ENCODE measurements around the gene ZNF524. TPM values are rescaled to one million over a fixed set of nuclear protein-coding genes. Genes with fewer than 3 reads are reported as not detected.
A peak's percentile ranks its signal among the peaks of the same experiment; 100 is the strongest.

The ZNF524 gene
- total and polyA plus RNA-seq, 9 of the 15 experiments (the other 6 are each of a cell fraction or from before 2014, with no cell fraction given): 0.08 to 15.6 (median 2.9) TPM

DNA sequence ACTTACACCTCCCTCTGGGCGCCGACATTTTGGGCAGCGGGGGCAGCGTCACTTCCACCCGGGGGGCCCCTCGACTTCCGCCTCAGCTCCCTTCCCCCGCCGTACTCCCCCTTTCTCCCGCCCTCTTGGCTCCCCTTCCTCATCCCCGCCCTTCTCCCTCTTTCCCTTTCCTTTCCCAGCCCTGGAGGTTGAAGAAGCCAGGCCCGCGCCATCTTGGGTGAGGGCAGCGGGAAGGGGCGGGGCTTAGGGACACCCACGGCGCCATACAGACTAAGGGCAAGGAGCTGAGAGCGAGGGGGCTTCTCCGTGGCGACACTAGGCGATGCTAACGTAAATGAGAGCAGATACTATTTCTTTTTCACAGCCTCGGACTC, 633 bp upstream of the ZNF524 start, which contains the start of gene FIZ1 (continued):
- TF ChIP-seq ZBTB40 (IDR thresholded peaks at IDR 0.05) (peak; percentile 97), ZBTB40 (CRISPR knock-in tag; IDR thresholded peaks at IDR 0.05) (no peak), EGR1 (conservative IDR thresholded peaks at IDR 0.05) (peak; percentile 84), CBX3 (IDR thresholded peaks at IDR 0.05; ENCODE audit: borderline replicate concordance in 1 of 2, low read length in 2 of 2) (no peak), THRAP3 (IDR thresholded peaks at IDR 0.05; ENCODE audit: borderline replicate concordance) (no peak), ZNF717 (CRISPR knock-in tag; IDR thresholded peaks at IDR 0.05) (no peak), PTBP1 (IDR thresholded peaks at IDR 0.05; ENCODE audit: low read depth, low read length) (no peak), ZFP1 (CRISPR knock-in tag; IDR thresholded peaks at IDR 0.05) (no peak), CREBBP (IDR thresholded peaks at IDR 0.05; ENCODE audit: low read depth, low read length) (no peak), PHTF2 (CRISPR knock-in tag; IDR thresholded peaks at IDR 0.05) (no peak)
- TF ChIP-seq, protein P1, sequence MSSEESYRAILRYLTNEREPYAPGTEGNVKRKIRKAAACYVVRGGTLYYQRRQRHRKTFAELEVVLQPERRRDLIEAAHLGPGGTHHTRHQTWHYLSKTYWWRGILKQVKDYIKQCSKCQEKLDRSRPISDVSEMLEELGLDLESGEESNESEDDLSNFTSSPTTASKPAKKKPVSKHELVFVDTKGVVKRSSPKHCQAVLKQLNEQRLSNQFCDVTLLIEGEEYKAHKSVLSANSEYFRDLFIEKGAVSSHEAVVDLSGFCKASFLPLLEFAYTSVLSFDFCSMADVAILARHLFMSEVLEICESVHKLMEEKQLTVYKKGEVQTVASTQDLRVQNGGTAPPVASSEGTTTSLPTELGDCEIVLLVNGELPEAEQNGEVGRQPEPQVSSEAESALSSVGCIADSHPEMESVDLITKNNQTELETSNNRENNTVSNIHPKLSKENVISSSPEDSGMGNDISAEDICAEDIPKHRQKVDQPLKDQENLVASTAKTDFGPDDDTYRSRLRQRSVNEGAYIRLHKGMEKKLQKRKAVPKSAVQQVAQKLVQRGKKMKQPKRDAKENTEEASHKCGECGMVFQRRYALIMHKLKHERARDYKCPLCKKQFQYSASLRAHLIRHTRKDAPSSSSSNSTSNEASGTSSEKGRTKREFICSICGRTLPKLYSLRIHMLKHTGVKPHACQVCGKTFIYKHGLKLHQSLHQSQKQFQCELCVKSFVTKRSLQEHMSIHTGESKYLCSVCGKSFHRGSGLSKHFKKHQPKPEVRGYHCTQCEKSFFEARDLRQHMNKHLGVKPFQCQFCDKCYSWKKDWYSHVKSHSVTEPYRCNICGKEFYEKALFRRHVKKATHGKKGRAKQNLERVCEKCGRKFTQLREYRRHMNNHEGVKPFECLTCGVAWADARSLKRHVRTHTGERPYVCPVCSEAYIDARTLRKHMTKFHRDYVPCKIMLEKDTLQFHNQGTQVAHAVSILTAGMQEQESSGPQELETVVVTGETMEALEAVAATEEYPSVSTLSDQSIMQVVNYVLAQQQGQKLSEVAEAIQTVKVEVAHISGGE (CRISPR knock-in tag; IDR thresholded peaks at IDR 0.05): peak in 1 of 3 experiments; percentile 89; a peak in 2 of 6 replicates
- TF ChIP-seq, protein P2, sequence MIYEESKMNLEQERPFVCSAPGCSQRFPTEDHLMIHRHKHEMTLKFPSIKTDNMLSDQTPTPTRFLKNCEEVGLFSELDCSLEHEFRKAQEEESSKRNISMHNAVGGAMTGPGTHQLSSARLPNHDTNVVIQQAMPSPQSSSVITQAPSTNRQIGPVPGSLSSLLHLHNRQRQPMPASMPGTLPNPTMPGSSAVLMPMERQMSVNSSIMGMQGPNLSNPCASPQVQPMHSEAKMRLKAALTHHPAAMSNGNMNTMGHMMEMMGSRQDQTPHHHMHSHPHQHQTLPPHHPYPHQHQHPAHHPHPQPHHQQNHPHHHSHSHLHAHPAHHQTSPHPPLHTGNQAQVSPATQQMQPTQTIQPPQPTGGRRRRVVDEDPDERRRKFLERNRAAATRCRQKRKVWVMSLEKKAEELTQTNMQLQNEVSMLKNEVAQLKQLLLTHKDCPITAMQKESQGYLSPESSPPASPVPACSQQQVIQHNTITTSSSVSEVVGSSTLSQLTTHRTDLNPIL (CRISPR knock-in tag; IDR thresholded peaks at IDR 0.05): no peak
